ENCODE data around the gene P3H2.

- TF ChIP-seq GLIS3 (CRISPR knock-in tag; IDR thresholded peaks at IDR 0.05) (no peak), CSDC2 (CRISPR knock-in tag; IDR thresholded peaks at IDR 0.05) (no peak), ISL1 (CRISPR knock-in tag; IDR thresholded peaks at IDR 0.05) (no peak), CSRNP3 (CRISPR knock-in tag; IDR thresholded peaks at IDR 0.05) (no peak), ZNF70 (CRISPR knock-in tag; IDR thresholded peaks at IDR 0.05) (no peak), ZFP3 (CRISPR knock-in tag; IDR thresholded peaks at IDR 0.05) (no peak), PATZ1 (CRISPR knock-in tag; IDR thresholded peaks at IDR 0.05; ENCODE audit: borderline replicate concordance) (no peak), ZNF8 (CRISPR knock-in tag; IDR thresholded peaks at IDR 0.05) (no peak), TCF4 (CRISPR knock-in tag; IDR thresholded peaks at IDR 0.05; ENCODE audit: borderline replicate concordance) (no peak), CREB5 (CRISPR knock-in tag; IDR thresholded peaks at IDR 0.05; ENCODE audit: low read depth) (no peak), SNAI2 (CRISPR knock-in tag; IDR thresholded peaks at IDR 0.05) (no peak), BACH2 (CRISPR knock-in tag; IDR thresholded peaks at IDR 0.05; ENCODE audit: borderline replicate concordance) (no peak), ZNF565 (CRISPR knock-in tag; conservative IDR thresholded peaks at IDR 0.05; ENCODE audit: low read depth) (no peak)
Observed at GRCh38 chr3:190013943-190014924, 106.5 kb downstream of the P3H2 start.
